Hindlimb muscle (tissue), 1 donor: ENCODE data around the gene AUTS2. TPM values are rescaled to one million over a fixed set of nuclear protein-coding genes. Genes with fewer than 3 reads are reported as not detected.

Experiments used
- DNase-seq: peaks from one replicate; pipeline ENCODE4 v3.0.0-alpha.2; 2013
- polyA plus RNA-seq: library from polyadenylated mRNA; unstranded; fragments of 120-200 nt; gene quantifications from one replicate; pipeline ENCODE4 v1.2.1, GENCODE V29; 2013; ENCODE audit not compliant: insufficient read length

The AUTS2 gene
- polyA plus RNA-seq, 1 donor = 80.5 TPM

GRCh38 chr7:69819333-69819705, 221.0 kb downstream of the AUTS2 start:
- no peak for DNase-seq

- no peak for DNase-seq
These were observed 222.4 kb downstream of the AUTS2 start for GRCh38 chr7:69820479-69821192.

GRCh38 chr7:69822386-69822785, 224.1 kb downstream of the AUTS2 start:
- DNase-seq = no peak

- no peak for DNase-seq
These were observed 225.0 kb downstream of the AUTS2 start for GRCh38 chr7:69823151-69823744.

- DNase-seq = no peak
These were observed 227.1 kb downstream of the AUTS2 start for GRCh38 chr7:69825113-69825972.

- DNase-seq = no peak
These were observed 228.0 kb downstream of the AUTS2 start for GRCh38 chr7:69826283-69826682.

- DNase-seq = no peak
These were observed 228.9 kb downstream of the AUTS2 start for GRCh38 chr7:69827140-69827539.

- no peak for DNase-seq
These were observed 229.3 kb downstream of the AUTS2 start for GRCh38 chr7:69827558-69827957.

- no peak for DNase-seq
These were observed 234.1 kb downstream of the AUTS2 start for GRCh38 chr7:69832356-69832755.

- no peak for DNase-seq
These were observed 235.7 kb downstream of the AUTS2 start for GRCh38 chr7:69833964-69834363.

- DNase-seq = no peak
These were observed 238.4 kb downstream of the AUTS2 start for GRCh38 chr7:69836702-69837101.

- no peak for DNase-seq
These were observed 239.3 kb downstream of the AUTS2 start for GRCh38 chr7:69837387-69838068.

- DNase-seq = no peak
These were observed 241.5 kb downstream of the AUTS2 start for GRCh38 chr7:69839782-69840181.

- DNase-seq = no peak
These were observed 242.0 kb downstream of the AUTS2 start for GRCh38 chr7:69840248-69840647.

GRCh38 chr7:69843653-69844052, 245.4 kb downstream of the AUTS2 start:
- DNase-seq = no peak

GRCh38 chr7:69844264-69844868, 246.1 kb downstream of the AUTS2 start:
- no peak for DNase-seq

- DNase-seq = no peak
These were observed 247.6 kb downstream of the AUTS2 start for GRCh38 chr7:69845721-69846495.

GRCh38 chr7:69847921-69848612, 249.8 kb downstream of the AUTS2 start:
- DNase-seq = no peak

GRCh38 chr7:69849268-69849667, 251.0 kb downstream of the AUTS2 start:
- no peak for DNase-seq

GRCh38 chr7:69857014-69857413, 258.7 kb downstream of the AUTS2 start:
- no peak for DNase-seq

- DNase-seq = no peak
These were observed 260.2 kb downstream of the AUTS2 start for GRCh38 chr7:69858471-69858870.
